GM18907 (cell line): ENCODE measurements around the gene DENND5B.
A peak's percentile ranks its signal among the peaks of the same experiment; 100 is the strongest.
"Not testable (repeated sequence)": the region's sequence is repeated elsewhere in the genome, so short reads cannot be mapped to it uniquely, and the experiment has no call there.

Source experiments
- ATAC-seq: cut with Tn5 transposase; IDR thresholded peaks from one replicate; pipeline ENCODE4 v1.9.1; 2021; ENCODE audit warnings: mild to moderate bottlenecking, moderate library complexity; ENCODE audit not compliant: unreplicated experiment

The DENND5B gene

DNA sequence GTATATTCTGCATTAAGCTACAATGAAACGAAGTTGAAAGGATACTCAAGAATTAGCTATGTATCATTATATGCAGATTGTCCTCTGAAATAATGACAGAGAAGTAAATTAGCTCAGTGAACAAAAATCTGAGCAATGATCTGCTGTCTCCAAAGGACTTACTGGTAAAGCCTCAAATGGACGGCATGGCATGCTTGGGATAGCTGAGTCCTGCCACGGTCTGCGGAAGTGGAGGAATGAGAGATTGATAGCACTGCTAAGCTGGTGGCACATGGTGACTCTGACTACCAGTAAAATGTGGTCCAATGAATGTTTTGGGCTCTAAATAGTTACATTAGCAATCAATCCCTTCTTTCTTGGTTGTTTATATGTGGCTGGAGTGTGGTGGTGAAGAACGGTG lies 3.7 kb upstream of the DENND5B start:
- no peak for ATAC-seq

DNA sequence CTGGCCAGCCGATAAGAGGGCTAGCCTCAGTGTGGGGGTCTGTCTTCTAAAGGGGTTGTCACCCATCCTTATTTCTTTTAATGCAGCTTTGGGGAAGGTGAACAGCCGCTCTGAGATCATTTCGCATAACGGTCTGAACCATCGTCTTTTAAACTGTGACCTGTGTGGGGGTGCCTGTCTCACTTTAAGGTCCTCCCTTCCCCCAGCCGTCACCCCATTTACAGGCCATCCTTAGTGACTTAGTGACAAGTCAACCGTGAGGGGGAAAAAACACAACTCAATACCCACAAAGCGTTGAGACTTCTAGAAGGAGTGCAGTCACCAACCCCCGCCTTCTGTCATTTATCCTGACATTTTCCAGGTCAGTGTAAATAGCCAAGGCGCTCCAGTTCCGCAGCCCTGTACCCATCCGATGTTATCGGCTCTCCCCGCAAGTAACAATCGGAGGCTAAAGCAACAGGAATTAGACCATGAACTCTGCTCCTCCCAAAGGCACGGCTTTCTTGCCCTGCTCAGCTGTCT lies 505 bp upstream of the DENND5B start:
- ATAC-seq, result peak; percentile 25

DNA sequence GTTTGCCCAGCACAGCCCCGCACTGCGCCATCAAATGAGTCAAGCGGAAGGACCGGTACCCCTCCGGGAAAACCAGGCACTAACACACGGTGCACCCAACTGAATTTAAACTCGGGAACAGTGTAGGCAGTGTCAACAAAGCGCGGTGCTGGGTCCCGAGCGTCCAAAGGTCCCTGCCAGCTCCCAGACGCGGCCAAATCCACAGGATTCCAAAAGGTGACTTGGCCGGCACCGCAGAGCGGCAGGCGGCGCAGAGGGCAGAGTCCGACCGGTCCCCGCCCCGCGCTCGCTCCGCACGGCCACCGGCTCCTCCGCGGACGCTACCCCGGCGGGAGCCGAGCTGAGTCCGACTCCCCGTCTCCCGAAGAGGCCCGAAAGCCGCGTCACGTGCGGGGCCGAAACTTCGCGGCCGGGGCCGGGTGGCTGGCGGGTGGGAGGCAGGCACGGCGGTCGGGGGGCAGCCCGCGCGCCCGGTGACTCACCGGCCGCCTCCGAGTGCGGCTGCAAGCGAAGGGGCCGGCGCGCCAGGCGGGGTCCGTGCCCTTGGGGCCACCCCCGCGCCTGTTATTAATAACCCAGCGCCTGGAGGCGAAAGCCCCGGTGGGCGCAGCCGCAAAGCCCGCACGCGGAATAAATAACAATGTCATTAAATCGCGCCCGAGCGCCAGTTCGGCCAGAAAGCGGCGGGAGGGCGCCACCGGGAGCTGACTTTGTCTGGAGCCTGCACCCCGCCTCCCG lies 863 bp downstream of the DENND5B start:
- peak; percentile 36 for ATAC-seq

GRCh38 chr12:31589598-31589903 lies 1.4 kb downstream of the DENND5B start:
- ATAC-seq, result peak; percentile 48

DNA sequence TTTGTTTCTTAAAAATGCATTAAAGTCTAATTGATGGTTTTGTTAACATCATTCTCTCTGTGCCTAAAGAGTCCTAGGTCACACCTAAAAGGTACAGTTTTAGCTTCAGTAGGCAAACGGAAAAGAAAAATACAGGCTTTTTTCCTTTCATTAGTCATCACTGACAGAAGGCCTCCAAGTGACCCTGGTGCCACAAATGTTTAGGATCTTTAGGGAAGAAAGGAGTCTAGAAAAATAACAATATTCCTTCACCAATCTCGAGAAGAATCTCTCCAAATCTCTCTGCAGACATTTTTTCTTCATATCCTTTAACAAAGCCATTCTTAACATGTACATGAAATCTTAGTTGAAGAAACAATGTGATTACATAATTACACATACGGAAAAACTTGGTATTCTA lies 2.0 kb downstream of the DENND5B start:
- ATAC-seq, result no peak

DNA sequence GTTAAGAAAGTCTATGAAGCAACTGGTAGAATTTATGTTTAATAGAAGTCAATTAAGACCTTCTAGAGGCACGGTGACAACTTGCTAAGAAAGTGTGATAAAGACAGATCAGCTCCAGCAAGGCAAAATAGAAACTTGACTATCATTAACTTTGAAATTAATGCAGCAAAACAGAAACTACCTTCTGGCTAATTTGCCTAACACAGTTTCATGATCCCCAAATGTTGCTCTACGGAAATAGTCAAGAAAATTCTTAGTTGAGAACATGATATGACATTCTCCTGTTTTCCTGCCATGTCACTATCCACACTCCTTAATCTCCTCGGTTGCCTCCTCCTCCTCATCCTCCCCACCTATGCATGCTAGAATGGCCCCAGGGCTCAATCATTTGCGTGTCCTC lies 4.2 kb downstream of the DENND5B start:
- ATAC-seq, result peak; percentile 28

DNA sequence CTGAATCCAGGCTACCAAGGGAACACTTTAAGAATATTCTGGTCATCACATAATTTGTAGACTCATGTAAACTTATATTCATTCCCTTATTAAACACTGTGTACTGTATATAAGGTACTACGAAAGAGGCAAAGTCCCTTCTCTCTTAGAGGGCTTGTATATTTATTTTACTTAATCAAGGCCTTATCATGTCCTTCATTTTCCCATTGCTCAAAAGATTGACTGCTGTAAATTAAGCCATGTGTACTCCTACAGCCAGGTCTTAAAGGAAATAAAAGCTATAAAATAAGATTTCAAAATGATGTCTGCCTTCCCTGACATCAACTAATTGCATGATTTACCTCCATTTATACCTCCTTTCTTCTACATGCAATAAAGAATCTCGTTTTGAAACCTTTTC lies 5.0 kb downstream of the DENND5B start:
- no peak for ATAC-seq

GRCh38 chr12:31585271-31585670 lies 5.7 kb downstream of the DENND5B start:
- ATAC-seq, result no peak

- no peak for ATAC-seq
Observed at GRCh38 chr12:31584782-31585181, 6.2 kb downstream of the DENND5B start.

- ATAC-seq, result no peak
Observed at GRCh38 chr12:31583878-31584277, 7.1 kb downstream of the DENND5B start.

DNA sequence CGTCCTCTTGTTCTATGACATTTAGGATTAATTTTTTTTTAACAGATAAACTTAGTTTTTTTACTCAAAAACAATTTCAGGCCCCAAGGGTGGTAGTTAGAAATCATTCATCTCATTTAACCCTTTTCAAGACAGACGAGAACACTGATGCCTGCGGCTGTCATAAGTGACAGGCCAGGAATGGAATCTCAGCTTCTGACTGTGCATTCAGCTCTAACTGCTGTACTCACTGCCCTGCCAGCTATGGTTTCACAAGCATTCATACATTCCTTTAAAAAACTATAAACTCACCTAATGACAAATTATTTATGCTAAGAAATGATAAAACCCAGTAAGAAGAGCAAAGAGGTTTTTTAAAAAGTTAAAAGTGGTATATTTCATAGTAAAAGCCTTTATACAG lies 8.8 kb downstream of the DENND5B start:
- no peak for ATAC-seq

- no peak for ATAC-seq
Observed at GRCh38 chr12:31578632-31579031, 12.3 kb downstream of the DENND5B start.

GRCh38 chr12:31574803-31575575 lies 15.9 kb downstream of the DENND5B start:
- ATAC-seq, result no peak

DNA sequence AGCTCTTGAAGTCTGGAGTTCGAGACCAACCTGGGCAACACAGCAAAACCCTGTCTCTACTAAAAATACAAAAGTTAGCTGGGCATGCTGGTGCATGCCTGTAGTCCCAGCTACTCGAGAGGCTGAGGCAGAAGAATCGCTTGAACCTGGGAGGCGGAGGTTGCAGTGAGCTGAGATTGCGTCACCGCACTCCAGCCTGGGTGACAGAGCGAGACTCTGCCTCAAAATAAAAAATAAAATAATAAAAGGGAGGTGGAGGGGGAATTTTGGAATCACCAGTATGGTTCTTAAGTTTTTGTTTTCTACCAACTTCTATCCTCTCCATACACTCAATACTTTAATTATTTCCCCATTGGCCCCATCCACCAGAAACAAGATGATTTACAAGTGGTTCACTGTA lies 16.6 kb downstream of the DENND5B start:
- not testable (repeated sequence) for ATAC-seq

GRCh38 chr12:31572900-31573600 lies 17.9 kb downstream of the DENND5B start:
- ATAC-seq, result no peak

GRCh38 chr12:31570880-31571279 lies 20.1 kb downstream of the DENND5B start:
- ATAC-seq, result no peak

DNA sequence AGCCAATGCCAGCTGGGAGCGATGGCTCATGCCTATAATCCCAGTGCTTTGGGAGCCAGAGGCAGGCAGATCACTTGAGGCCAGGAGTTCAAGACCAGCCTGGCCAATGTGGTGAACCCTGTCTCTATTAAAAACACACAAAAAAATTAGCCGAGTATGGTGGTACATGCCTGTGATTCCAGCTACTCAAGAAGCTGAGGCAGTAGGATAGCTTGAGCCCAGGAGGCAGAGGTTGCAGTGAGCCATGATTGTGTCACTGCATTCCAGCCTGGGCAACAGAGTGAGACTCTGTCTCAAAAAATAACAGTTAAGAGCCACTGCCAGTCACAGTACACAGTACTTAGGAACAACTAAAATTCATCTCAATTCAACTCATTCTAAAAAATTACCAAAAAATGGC lies 21.4 kb downstream of the DENND5B start:
- ATAC-seq, result not testable (repeated sequence)

DNA sequence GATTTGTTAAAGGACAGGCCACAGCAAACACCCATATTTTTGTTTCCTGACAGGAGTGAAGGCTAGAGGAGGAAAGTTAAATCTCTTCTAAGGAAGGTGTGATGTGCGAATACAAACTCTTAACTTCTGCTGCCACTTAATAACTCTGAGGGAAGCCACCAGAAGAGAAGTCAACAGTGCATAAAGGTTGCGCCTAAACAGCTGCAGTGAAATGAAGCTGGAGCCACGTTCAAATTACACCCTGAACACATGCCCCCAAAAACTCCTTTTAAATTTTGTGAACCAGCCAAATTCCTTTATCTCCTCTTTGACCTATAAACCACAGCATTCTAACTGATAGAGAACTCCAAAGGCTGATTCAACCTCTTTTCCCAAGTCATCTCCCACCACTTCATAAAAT lies 22.4 kb downstream of the DENND5B start:
- ATAC-seq, result no peak

GRCh38 chr12:31567029-31567428 lies 23.9 kb downstream of the DENND5B start:
- ATAC-seq, result no peak

- no peak for ATAC-seq
Observed at GRCh38 chr12:31566547-31566946, 24.4 kb downstream of the DENND5B start.

DNA sequence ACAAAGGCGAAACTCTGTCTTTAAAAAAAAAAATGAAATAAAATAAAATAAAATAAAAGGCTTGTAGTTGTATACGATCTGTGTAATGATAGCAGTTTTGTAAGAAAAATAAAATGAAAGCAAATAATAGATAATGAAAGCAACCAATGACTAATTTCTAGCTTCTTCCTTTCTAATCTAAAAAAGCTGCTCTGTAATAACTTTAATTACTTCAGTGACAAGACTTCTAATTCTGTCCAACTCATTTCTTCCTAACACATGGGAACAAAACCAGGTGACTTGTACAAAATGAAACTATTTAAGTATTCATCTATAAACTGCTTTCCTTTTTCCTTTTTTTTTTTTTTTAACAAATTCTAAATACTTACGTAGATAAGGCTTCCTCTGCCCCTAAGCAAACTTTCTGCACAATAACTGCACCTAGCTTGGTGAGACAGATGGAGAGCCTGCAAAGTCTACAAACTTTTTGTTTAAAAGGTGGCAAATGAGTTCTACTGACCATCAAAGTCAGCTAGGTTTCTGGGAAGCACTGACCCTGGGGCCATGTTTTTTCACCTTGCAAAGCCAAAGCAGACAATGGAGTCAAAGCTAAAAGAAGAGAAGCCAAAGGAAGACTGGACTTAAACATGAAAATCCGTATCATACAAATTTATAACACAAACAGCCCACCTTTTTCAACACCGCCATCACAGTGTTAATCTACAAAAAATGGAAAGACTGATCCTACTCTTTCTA lies 28.2 kb downstream of the DENND5B start:
- no peak for ATAC-seq
